Measurements from ENCODE around the gene SLC16A5.

DNA sequence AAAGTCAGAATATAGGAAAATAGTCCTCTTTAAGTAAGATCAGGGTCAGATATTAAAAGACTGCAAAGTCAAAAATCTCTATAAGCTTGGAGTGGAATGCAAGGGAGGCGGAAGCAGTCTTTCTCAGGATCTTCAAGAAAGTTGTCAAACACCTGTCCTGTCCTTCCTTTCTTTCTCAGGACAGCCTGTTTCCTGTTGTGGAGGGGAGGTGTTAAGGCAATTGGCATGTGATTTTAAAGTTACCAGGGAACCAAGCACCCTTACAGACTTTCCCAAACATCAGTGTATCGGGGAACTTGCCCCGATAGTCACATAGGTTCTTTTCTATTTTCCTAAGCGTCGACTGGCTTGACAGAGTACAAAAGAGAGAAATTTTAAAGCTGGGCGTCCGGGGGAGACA lies 43.0 kb upstream of the SLC16A5 start:
- TF ChIP-seq, protein P1, sequence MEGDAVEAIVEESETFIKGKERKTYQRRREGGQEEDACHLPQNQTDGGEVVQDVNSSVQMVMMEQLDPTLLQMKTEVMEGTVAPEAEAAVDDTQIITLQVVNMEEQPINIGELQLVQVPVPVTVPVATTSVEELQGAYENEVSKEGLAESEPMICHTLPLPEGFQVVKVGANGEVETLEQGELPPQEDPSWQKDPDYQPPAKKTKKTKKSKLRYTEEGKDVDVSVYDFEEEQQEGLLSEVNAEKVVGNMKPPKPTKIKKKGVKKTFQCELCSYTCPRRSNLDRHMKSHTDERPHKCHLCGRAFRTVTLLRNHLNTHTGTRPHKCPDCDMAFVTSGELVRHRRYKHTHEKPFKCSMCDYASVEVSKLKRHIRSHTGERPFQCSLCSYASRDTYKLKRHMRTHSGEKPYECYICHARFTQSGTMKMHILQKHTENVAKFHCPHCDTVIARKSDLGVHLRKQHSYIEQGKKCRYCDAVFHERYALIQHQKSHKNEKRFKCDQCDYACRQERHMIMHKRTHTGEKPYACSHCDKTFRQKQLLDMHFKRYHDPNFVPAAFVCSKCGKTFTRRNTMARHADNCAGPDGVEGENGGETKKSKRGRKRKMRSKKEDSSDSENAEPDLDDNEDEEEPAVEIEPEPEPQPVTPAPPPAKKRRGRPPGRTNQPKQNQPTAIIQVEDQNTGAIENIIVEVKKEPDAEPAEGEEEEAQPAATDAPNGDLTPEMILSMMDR (conservative IDR thresholded peaks at IDR 0.05), result no peak
- no peak for TF ChIP-seq EZH2 (IDR thresholded peaks at IDR 0.05; ENCODE audit: low read depth)

Data from PC-9 (cell line).